ENCODE results near the gene RPL38.

DNA sequence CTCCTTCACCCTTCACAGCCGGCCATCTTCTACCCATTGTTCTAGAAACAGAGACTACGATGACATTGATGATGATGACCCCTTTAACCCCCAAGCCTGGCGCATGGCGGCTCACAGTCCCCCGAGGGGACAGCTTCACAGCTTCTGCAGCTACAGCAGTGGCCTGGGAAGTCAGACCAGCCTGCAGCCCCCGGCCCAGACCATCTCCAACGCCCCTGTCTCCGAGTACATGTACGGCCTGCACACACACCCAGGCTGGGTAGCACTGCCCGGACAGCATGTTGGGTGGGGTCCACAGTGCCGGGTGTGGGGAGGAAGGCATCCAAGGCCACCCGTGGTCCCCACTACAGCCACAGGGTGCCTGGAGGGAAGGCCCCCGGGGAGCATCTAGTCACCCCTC is 49.6 kb downstream of the RPL38 start:
- TF ChIP-seq, protein P1, sequence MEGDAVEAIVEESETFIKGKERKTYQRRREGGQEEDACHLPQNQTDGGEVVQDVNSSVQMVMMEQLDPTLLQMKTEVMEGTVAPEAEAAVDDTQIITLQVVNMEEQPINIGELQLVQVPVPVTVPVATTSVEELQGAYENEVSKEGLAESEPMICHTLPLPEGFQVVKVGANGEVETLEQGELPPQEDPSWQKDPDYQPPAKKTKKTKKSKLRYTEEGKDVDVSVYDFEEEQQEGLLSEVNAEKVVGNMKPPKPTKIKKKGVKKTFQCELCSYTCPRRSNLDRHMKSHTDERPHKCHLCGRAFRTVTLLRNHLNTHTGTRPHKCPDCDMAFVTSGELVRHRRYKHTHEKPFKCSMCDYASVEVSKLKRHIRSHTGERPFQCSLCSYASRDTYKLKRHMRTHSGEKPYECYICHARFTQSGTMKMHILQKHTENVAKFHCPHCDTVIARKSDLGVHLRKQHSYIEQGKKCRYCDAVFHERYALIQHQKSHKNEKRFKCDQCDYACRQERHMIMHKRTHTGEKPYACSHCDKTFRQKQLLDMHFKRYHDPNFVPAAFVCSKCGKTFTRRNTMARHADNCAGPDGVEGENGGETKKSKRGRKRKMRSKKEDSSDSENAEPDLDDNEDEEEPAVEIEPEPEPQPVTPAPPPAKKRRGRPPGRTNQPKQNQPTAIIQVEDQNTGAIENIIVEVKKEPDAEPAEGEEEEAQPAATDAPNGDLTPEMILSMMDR (conservative IDR thresholded peaks at IDR 0.05 in 1 of 2, IDR thresholded peaks at IDR 0.05 in 1 of 2; ENCODE audit: low read depth in 1 of 2, low read length in 2 of 2), result no peak
- no peak for TF ChIP-seq EZH2 (IDR thresholded peaks at IDR 0.05; ENCODE audit: low read length, missing control alignments)
